HCT116 (cell line): ENCODE data around the gene INCA1. TPM values are rescaled to one million over a fixed set of nuclear protein-coding genes. Genes with fewer than 3 reads are reported as not detected.

Source experiments
- ATAC-seq: fragments of 200-7000 bp; cut with Tn5 transposase; 2 replicates; pipeline ENCODE4 v1.9.1; 2020; ENCODE audit warnings: mild to moderate bottlenecking, moderate library complexity
- BruUV-seq: library from RNA; stranded (reverse); fragments of 400-500 nt; replicated peaks from 2 replicates; lab custom pipeline; 2021; lab: Mats Ljungman, UMichigan
- CTCF ChIA-PET: fragments of 300-600 bp; sonication (Branson Sonifier 250); formaldehyde crosslinking; loops from one replicate; lab custom pipeline; 2021; ENCODE audit warnings: antibody characterized with exemption; lab: Charles Lee
- POLR2A ChIA-PET: fragments of 300-600, 350-600 bp; sonication (Branson Sonifier 250); formaldehyde crosslinking; loops from one replicate; lab custom pipeline; 2021; ENCODE audit warnings: antibody characterized with exemption; lab: Charles Lee
- RAD21 ChIA-PET, 2 experiments: fragments of 300-600 bp; sonication (Branson Sonifier 250); formaldehyde crosslinking; loops; one replicate each; lab custom pipeline; 2023; ENCODE audit warnings: low total read pairs in 2 of 2; ENCODE audit not compliant: uncharacterized antibody in 2 of 2, unreplicated experiment in 2 of 2, low non-redundant PET in 1 of 2; lab: Charles Lee
- DNase-seq: peaks from one replicate; pipeline ENCODE4 v3.0.0-alpha.2; 2010; ENCODE audit warnings: low read depth, low spot score
- H2AFZ ChIP-seq: fragments of 200-600 bp; shearing (Covaris generic), sonication (generic); 2 replicates; pipeline ENCODE4 v1.6.1; 2017; ENCODE audit warnings: low read depth, mixed run types, mixed read lengths, antibody characterized with exemption, low read length; ENCODE audit not compliant: poor library complexity, severe bottlenecking
- H3K27ac ChIP-seq: 2 replicates; pipeline ENCODE4 v1.5.1; 2012; ENCODE audit warnings: low read depth, low read length
- H3K27me3 ChIP-seq: fragments of 200-600 bp; sonication (generic); 2 replicates; pipeline ENCODE4 v1.6.1; 2016; ENCODE audit warnings: mixed run types, low read length, mixed read lengths; ENCODE audit not compliant: insufficient read depth
- H3K36me3 ChIP-seq, 2 experiments: fragments of 200-500 bp in 1 of 2; fragments of 200-600 bp in 1 of 2; sonication (Bioruptor generic) in 1 of 2; sonication (generic) in 1 of 2; 2 replicates each; pipeline versions ENCODE4 v1.5.1 to v1.6.1; 2014 to 2016; ENCODE audit warnings: low read length in 2 of 2, inconsistent platforms in 1 of 2, mixed read lengths in 1 of 2, mixed run types in 1 of 2; ENCODE audit not compliant: insufficient read depth in 2 of 2, control insufficient read depth in 1 of 2
- H3K4me1 ChIP-seq, 2 experiments: fragments of 200-600 bp in 1 of 2; sonication (generic) in 1 of 2; 2 replicates each; pipeline versions ENCODE4 v1.5.1 to v1.6.1; 2012 to 2017; ENCODE audit warnings: low read length in 2 of 2, inconsistent platforms in 1 of 2, mild to moderate bottlenecking in 1 of 2, mixed read lengths in 1 of 2, mixed run types in 1 of 2, moderate library complexity in 1 of 2; ENCODE audit not compliant: insufficient read depth in 2 of 2, control insufficient read depth in 1 of 2
- H3K4me2 ChIP-seq: fragments of 200-600 bp; sonication (generic); 2 replicates; pipeline ENCODE4 v1.6.1; 2017; ENCODE audit warnings: mixed run types, low read length, mixed read lengths
- H3K4me3 ChIP-seq, 2 experiments: fragments of 200-600 bp in 1 of 2; sonication (generic) in 1 of 2; replicated peaks in 1 of 2; 2 replicates each; pipeline ENCODE4 v1.5.1; 2011 to 2016; ENCODE audit warnings: low read length in 2 of 2, control low read depth in 1 of 2, low read depth in 1 of 2, mild to moderate bottlenecking in 1 of 2, mixed read lengths in 1 of 2, mixed run types in 1 of 2
- H3K79me2 ChIP-seq: fragments of 200-600 bp; sonication (generic); 2 replicates; pipeline ENCODE4 v1.6.1; 2017; ENCODE audit warnings: mild to moderate bottlenecking, mixed run types, low read length, moderate library complexity, mixed read lengths; ENCODE audit not compliant: insufficient read depth
- H3K9ac ChIP-seq: fragments of 200-600 bp; sonication (generic); 2 replicates; pipeline ENCODE4 v1.6.1; 2016; ENCODE audit warnings: low read length, mixed read lengths
- H3K9me2 ChIP-seq: fragments of 200-600 bp; sonication (generic), shearing (Covaris generic); 2 replicates; pipeline ENCODE4 v1.6.1; 2017; ENCODE audit warnings: mixed run types, mild to moderate bottlenecking, moderate library complexity; ENCODE audit not compliant: insufficient read depth
- H3K9me3 ChIP-seq, 2 experiments: fragments of 200-500 bp in 1 of 2; fragments of 200-600 bp in 1 of 2; sonication (Bioruptor generic) in 1 of 2; sonication (generic) in 1 of 2; 2 replicates each; pipeline ENCODE4 v1.6.1; 2014 to 2017; ENCODE audit warnings: low read length in 2 of 2, mixed read lengths in 2 of 2, inconsistent platforms in 1 of 2, low read depth in 1 of 2, mild to moderate bottlenecking in 1 of 2, mixed run types in 1 of 2, moderate library complexity in 1 of 2; ENCODE audit not compliant: control insufficient read depth in 1 of 2, insufficient read depth in 1 of 2
- H4K20me1 ChIP-seq: fragments of 200-600 bp; sonication (generic), shearing (Covaris generic); 2 replicates; pipeline ENCODE4 v1.6.1; 2017; ENCODE audit warnings: mixed run types, mild to moderate bottlenecking, moderate library complexity; ENCODE audit not compliant: insufficient read depth
- ATF3 ChIP-seq: IDR thresholded peaks from 2 replicates; pipeline ENCODE4 v1.6.1; 2012
- CBX3 ChIP-seq: IDR thresholded peaks from 2 replicates; pipeline ENCODE4 v1.6.1; 2012; ENCODE audit warnings: low read depth
- CTCF ChIP-seq, 3 experiments: fragments of 200-600 bp in 1 of 3; sonication (generic) in 1 of 3; IDR thresholded peaks in 2 of 3; conservative IDR thresholded peaks in 1 of 3; 2 replicates each; pipeline ENCODE4 v1.5.1; 2012 to 2017; ENCODE audit warnings: low read depth in 2 of 3, low read length in 2 of 3, antibody characterized with exemption in 1 of 3, borderline replicate concordance in 1 of 3, control low read depth in 1 of 3, mild to moderate bottlenecking in 1 of 3, mixed read lengths in 1 of 3, mixed run types in 1 of 3, moderate library complexity in 1 of 3; ENCODE audit not compliant: insufficient read depth in 1 of 3
- EGR1 ChIP-seq: IDR thresholded peaks from 2 replicates; pipeline ENCODE4 v1.6.1; 2012; ENCODE audit warnings: low read depth
- ELF1 ChIP-seq: IDR thresholded peaks from 2 replicates; pipeline ENCODE4 v1.6.1; 2012; ENCODE audit warnings: low read depth, borderline replicate concordance
- EZH2 ChIP-seq: fragments of 200-600 bp; sonication (generic); IDR thresholded peaks from 2 replicates; pipeline ENCODE4 v1.6.1; 2017; ENCODE audit warnings: antibody characterized with exemption, mixed run types
- FOSL1 ChIP-seq: IDR thresholded peaks from 2 replicates; pipeline ENCODE4 v1.6.1; 2012; ENCODE audit warnings: low read depth
- JUND ChIP-seq: IDR thresholded peaks from 2 replicates; pipeline ENCODE4 v1.6.1; 2012
- MAX ChIP-seq: IDR thresholded peaks from 2 replicates; pipeline ENCODE4 v1.6.1; 2012
- POLR2AphosphoS5 ChIP-seq: IDR thresholded peaks from 2 replicates; pipeline ENCODE4 v1.6.1; 2011; ENCODE audit warnings: mild to moderate bottlenecking, low read depth, low read length, moderate library complexity
- SIN3A ChIP-seq: IDR thresholded peaks from 2 replicates; pipeline ENCODE4 v1.6.1; 2012; ENCODE audit warnings: low read depth
- TCF7L2 ChIP-seq: IDR thresholded peaks from 2 replicates; pipeline ENCODE4 v1.7.0; 2011; ENCODE audit warnings: borderline replicate concordance, inconsistent platforms; ENCODE audit not compliant: insufficient read depth, insufficient read length; ENCODE audit errors: extremely low read depth
- YY1 ChIP-seq: IDR thresholded peaks from 2 replicates; pipeline ENCODE4 v1.6.1; 2011; ENCODE audit warnings: low read length, low read depth, moderate library complexity, mild to moderate bottlenecking; ENCODE audit not compliant: insufficient replicate concordance; ENCODE audit errors: extremely low read depth
- ZBTB33 ChIP-seq: IDR thresholded peaks from 2 replicates; pipeline ENCODE4 v1.6.1; 2011; ENCODE audit warnings: mild to moderate bottlenecking, low read length, moderate library complexity; ENCODE audit not compliant: insufficient replicate concordance; ENCODE audit errors: extremely low read depth
- ZFX ChIP-seq: fragments of 450-650 bp; IDR thresholded peaks from 2 replicates; pipeline ENCODE4 v1.6.1; 2017
- ZNF274 ChIP-seq: fragments of 200-500 bp; sonication (Bioruptor generic); IDR thresholded peaks from 2 replicates; pipeline ENCODE4 v1.6.1; 2014; ENCODE audit warnings: mild to moderate bottlenecking, low read depth, low read length, inconsistent platforms
- intact Hi-C: fragments of 100-400 bp; cut with micrococcal nuclease; formaldehyde crosslinking; loops from 2 replicates; pipeline ENCODE4 v1.10.0; 2022
- total RNA-seq: library from RNA; stranded (reverse); gene quantifications from one replicate; pipeline ENCODE4 v1.2.1, GENCODE V29; 2021; ENCODE audit not compliant: unreplicated experiment
- TF ChIP-seq, protein P1 (sequence below): IDR thresholded peaks from 2 replicates; pipeline ENCODE4 v1.6.1; 2012; ENCODE audit warnings: low read depth

The INCA1 gene
- total RNA-seq, 1 experiment from 2014 or later = 0.74 TPM

DNA sequence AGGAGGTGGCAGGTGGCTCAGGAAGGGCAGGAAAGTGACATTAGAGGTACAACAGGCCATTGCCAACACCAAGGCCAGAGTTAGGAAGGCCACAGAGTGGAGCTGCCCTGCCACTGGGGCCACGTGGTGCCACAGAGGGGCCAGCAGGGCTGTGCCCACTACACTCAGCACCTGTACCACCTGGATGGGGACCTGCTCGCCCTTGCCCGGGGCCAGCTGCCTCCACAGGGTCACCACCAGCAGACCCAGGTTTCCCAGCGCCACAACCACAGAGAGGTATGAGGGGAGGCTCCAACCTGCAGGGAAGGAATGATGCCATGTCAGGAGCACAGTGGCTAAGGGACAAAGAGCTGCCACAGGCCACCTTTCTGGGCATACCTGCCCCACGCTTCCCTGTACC lies 36.7 kb upstream of the INCA1 start:
- Histone ChIP-seq H3K9me2 (no peaks in the 10 kb centered on the region), H3K4me3 (no peak overlapping the region), H3K9me3 (no peaks in the 10 kb centered on the region), H3K9ac (no peak overlapping the region), H3K4me2 (no peak overlapping the region), H4K20me1 (no peaks in the 10 kb centered on the region), H3K27ac (no peak overlapping the region), H3K79me2 (no peaks in the 10 kb centered on the region), H2AFZ (no peak overlapping the region), H3K4me1 (peaks cover 3 to 11% of the 10 kb centered on the region in 2 experiments; a peak in 3 of 4 replicates), H3K36me3 (no peaks in the 10 kb centered on the region), H3K27me3 (no peaks in the 10 kb centered on the region)
- POLR2A ChIA-PET = no interaction called here
- no peak for DNase-seq
- intact Hi-C loops = no loop called here
- CTCF ChIA-PET = no interaction called here
- TF ChIP-seq TCF7L2 (no peak), ELF1 (no peak), JUND (no peak), ZBTB33 (no peak), CBX3 (no peak), SIN3A (no peak), MAX (no peak), YY1 (no peak), POLR2AphosphoS5 (no peak), ZNF274 (no peak), EZH2 (no peak), FOSL1 (no peak), ZFX (no peak), CTCF (IDR thresholded peaks at IDR 0.05 in 2 of 3, conservative IDR thresholded peaks at IDR 0.05 in 1 of 3; ENCODE audit: borderline replicate concordance in 1 of 3, insufficient read depth in 1 of 3, low read depth in 2 of 3, low read length in 2 of 3) (no peak), EGR1 (no peak), ATF3 (no peak)
- TF ChIP-seq, protein P1, sequence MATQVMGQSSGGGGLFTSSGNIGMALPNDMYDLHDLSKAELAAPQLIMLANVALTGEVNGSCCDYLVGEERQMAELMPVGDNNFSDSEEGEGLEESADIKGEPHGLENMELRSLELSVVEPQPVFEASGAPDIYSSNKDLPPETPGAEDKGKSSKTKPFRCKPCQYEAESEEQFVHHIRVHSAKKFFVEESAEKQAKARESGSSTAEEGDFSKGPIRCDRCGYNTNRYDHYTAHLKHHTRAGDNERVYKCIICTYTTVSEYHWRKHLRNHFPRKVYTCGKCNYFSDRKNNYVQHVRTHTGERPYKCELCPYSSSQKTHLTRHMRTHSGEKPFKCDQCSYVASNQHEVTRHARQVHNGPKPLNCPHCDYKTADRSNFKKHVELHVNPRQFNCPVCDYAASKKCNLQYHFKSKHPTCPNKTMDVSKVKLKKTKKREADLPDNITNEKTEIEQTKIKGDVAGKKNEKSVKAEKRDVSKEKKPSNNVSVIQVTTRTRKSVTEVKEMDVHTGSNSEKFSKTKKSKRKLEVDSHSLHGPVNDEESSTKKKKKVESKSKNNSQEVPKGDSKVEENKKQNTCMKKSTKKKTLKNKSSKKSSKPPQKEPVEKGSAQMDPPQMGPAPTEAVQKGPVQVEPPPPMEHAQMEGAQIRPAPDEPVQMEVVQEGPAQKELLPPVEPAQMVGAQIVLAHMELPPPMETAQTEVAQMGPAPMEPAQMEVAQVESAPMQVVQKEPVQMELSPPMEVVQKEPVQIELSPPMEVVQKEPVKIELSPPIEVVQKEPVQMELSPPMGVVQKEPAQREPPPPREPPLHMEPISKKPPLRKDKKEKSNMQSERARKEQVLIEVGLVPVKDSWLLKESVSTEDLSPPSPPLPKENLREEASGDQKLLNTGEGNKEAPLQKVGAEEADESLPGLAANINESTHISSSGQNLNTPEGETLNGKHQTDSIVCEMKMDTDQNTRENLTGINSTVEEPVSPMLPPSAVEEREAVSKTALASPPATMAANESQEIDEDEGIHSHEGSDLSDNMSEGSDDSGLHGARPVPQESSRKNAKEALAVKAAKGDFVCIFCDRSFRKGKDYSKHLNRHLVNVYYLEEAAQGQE = no peak
- no peak for ATAC-seq
- no TSS peak for BruUV-seq
- RAD21 ChIA-PET = no interaction called here
